ENCODE results near the gene MORC1.
"Not testable (repeated sequence)": the region's sequence is repeated elsewhere in the genome, so short reads cannot be mapped to it uniquely, and the experiment has no call there.

Gene MORC1

DNA sequence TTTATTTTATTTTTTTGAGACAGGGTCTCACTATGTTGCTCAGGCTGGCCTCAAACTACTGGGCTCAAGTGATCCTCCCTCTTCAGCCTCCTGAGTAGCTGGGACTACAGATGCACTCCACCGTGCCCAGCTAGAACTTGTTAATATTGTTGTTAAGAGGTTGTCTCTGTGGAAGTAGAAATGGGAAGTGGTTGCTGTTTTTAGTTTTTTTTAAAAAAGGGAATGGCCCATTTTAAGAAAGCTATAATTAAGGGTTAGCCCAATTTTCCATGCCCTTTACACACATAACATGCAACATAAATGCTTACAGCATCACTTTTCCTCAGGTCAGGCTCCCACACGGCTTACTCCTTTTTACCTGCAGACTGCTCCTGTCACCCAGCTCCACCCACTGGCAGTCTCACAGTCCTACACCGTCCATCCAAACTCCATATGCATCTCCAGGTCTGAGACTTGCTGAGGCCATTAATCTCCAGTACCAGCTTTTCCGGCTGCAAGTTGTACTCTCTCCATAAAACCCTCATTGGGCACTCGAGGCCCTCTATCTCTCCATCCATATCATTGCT is 19.8 kb downstream of the MORC1 start:
- no peak for DNase-seq (ENCODE audit: low read depth)

DNA sequence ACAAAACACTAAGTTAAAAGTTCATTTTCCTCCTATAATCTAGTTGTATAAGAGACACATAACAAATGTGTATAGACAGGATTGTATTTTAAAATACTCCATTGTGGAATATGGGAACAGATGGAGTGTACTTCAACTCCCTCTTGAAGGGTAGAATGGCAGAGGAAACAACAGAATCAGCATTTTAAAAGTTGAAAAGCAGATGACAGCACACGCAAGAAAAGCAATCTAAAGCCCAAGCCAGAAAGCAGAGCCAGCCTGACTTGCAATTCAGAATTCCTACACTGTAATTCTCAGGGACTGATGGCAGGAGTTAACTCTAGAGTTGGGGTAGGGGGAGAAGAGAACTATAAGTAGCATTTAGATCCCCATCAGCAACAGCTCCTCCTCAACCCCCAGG is 22.8 kb downstream of the MORC1 start:
- DNase-seq (ENCODE audit: low read depth), result no peak

DNA sequence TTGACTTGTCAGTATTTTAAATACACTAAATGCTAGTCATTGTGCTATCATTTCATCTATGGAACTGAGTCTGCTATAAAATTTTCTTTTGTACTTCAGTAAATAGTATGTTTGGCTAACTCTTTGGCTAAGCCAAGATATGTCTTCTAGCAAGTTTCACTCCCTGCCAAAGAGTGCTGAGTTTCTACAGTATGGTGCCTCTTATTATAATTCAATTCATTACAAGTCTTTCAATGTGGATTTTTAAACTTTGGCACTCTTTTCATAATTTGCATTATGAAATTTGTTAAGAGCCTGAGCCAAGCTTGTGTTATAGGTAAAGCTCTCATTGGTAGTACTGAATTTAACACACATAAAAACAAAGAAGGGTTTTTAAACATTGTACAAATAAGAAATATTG is 24.4 kb downstream of the MORC1 start:
- DNase-seq (ENCODE audit: low read depth), result no peak

GRCh38 chr3:109091846-109092245 is 26.1 kb downstream of the MORC1 start:
- no peak for DNase-seq (ENCODE audit: low read depth)

DNA sequence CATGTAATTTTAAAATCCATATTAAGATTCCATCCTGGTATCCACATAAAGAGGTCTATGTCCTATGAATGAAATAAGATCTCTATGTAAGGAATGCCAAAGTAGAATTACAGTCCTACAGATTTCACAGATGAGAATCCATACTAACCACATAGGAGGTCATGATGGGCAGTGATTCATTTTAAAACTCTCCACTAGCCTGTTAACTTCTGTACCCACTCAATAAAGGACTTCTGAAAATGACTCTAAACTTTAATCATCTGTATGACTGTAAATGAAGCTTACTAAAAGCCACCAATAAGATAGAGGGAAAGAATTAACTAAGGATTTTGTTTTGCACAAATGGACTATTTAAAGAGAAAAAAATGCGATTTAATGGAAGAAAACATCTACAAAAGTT is 28.7 kb downstream of the MORC1 start:
- DNase-seq (ENCODE audit: low read depth), result no peak

- DNase-seq (ENCODE audit: low read depth), result no peak
These were observed 36.0 kb downstream of the MORC1 start for GRCh38 chr3:109081746-109082510.

DNA sequence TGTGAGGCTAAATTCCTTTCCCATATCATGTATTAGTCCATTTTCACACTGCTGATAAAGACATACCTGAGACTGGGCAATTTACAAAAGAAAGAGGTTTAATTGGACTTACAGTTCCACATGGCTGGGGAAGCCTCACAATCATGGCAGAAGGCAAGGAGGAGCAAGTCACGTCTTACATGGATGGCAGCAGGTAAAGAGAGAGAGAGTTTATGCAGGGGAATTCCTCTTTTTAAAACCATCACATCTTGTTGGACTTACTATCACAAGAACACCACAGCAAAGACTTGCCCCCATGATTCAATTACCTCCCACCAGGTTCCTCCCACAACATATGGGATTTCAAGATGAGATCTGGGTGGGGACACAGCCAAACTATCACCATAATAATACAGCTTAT is 37.8 kb downstream of the MORC1 start:
- not testable (repeated sequence) for DNase-seq (ENCODE audit: low read depth)

GRCh38 chr3:109073116-109073515 is 44.8 kb downstream of the MORC1 start:
- no peak for DNase-seq (ENCODE audit: low read depth)

GRCh38 chr3:109072194-109072593 is 45.7 kb downstream of the MORC1 start:
- DNase-seq (ENCODE audit: low read depth), result no peak

- no peak for DNase-seq (ENCODE audit: low read depth)
These were observed 46.4 kb downstream of the MORC1 start for GRCh38 chr3:109071350-109072142.

DNA sequence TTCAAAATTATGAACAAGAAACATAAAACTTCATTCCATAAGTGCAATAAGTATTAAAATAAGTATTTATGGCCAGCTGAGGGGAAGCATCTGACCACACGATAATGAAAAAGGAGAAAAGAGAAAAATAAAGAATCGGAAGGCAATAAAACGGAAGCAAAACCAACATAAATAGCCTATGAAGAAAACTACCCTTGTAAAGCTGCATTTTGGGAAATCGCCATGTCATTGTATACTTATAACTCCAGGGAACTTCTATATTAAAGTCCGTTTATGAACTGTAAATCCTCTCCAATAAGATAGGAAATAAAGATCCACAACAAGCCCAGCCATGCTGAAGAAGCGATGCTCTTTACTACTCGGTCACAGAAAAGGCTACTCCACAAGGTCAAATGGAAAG is 47.7 kb downstream of the MORC1 start:
- DNase-seq (ENCODE audit: low read depth), result no peak

DNA sequence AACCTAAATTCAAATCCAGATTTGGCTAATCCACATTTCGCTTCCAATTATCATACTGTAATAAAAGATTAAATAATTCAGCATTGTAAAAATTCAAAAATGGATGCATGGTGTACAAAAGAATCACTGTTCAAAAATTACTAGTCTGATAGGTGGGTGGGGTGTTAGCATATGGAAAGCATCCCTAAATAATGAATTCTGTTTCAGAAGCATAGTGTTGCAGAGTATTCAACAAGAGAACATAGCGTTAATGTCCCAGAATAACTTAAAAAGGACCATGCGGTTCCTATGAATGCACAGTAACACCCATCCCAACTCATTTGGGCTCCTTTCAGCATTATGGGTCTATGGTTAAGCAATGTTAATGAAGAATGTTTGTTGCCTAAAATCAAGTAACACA is 51.1 kb downstream of the MORC1 start:
- no peak for DNase-seq (ENCODE audit: low read depth)

GRCh38 chr3:109059264-109059663 is 58.7 kb downstream of the MORC1 start:
- no peak for DNase-seq (ENCODE audit: low read depth)

- no peak for DNase-seq (ENCODE audit: low read depth)
These were observed 60.3 kb downstream of the MORC1 start for GRCh38 chr3:109057616-109058015.

GRCh38 chr3:109057056-109057455 is 60.9 kb downstream of the MORC1 start:
- no peak for DNase-seq (ENCODE audit: low read depth)

GRCh38 chr3:109050591-109051167 is 67.3 kb downstream of the MORC1 start:
- no peak for DNase-seq (ENCODE audit: low read depth)

GRCh38 chr3:109047366-109047765 is 70.6 kb downstream of the MORC1 start:
- DNase-seq (ENCODE audit: low read depth), result no peak

GRCh38 chr3:109045271-109046040 is 72.5 kb downstream of the MORC1 start:
- DNase-seq (ENCODE audit: low read depth), result no peak

DNA sequence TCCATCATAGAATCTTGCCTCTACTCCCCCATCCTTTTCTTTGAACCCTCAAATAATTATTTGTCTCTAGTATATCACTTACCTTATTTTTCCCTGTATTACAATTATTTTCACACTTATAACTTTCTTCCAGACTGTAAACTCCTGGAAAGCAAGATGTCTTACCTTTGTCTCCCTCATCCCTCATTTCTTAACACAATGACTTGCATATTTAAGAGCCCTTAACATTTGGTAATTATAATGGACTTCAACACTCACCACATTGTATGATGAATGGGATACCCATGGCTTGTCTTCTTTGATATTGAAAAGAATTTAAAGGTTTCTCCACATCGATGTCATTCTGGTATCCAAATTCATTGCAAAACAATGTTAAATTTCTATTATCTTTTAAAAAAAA is 82.9 kb downstream of the MORC1 start:
- DNase-seq (ENCODE audit: low read depth), result no peak

DNA sequence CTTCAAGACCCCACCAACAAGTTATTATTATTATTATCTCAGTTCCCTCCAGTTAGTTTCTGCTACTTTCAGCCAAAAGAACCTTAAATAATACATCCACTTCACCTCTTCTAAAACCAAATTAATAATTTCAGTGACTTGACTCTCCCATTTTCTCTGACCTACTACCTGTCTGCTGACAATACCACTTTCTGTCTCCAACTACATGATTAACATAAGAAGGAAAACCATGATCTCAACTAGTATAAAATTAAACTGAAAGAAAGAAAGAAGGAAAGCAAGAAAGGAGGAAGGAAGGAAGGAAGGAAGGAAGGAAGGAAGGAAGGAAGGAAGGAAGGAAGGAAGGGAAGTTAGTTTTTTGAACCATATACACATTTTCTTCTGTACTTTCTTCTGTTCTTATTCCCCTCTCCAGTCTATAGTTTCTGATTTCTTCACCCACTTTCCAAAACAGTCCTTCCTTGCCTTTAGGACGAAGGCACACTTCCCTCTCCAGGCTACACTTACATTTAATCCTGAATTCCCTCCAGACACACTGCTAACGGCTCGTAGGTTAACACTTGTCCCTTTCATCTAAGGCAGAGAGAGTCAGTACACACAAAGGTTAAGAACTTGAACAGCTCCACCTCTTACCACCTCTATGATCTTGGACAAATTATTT is 84.8 kb downstream of the MORC1 start:
- DNase-seq (ENCODE audit: low read depth), result no peak

- no peak for DNase-seq (ENCODE audit: low read depth)
These were observed 89.2 kb downstream of the MORC1 start for GRCh38 chr3:109028753-109029152.

GRCh38 chr3:109026821-109027220 is 91.1 kb downstream of the MORC1 start:
- DNase-seq (ENCODE audit: low read depth), result no peak
